Measurements from ENCODE around the gene WFDC11.
"Not testable (repeated sequence)": the region's sequence is repeated elsewhere in the genome, so short reads cannot be mapped to it uniquely, and the experiment has no call there.

The WFDC11 gene

GRCh38 chr20:45670139-45670538 lies at the start of gene WFDC11:
Gene WFDC11 (minus strand): TSS chr20:45670239. CDS start chr20:45650600, 19,639 bp downstream.
- no peak for DNase-seq (ENCODE audit: low read depth)

GRCh38 chr20:45716141-45716688 lies 46.2 kb upstream of the WFDC11 start:
- not testable (repeated sequence) for DNase-seq (ENCODE audit: low read depth)

GRCh38 chr20:45704969-45705637 lies 35.1 kb upstream of the WFDC11 start, which contains the start of gene WFDC10B:
Gene WFDC10B (minus strand): TSS chr20:45705019. CDS start chr20:45685992, 19,027 bp downstream.
- DNase-seq (ENCODE audit: low read depth) = no peak

GRCh38 chr20:45701873-45702272 lies 31.8 kb upstream of the WFDC11 start, which contains the start of gene WFDC13:
Gene WFDC13 (plus strand): TSS chr20:45702038. CDS start chr20:45702124, 86 bp downstream.
- no peak for DNase-seq (ENCODE audit: low read depth)

GRCh38 chr20:45701104-45701503 lies 31.1 kb upstream of the WFDC11 start:
- DNase-seq (ENCODE audit: low read depth) = no peak

GRCh38 chr20:45695496-45695895 lies 25.5 kb upstream of the WFDC11 start:
- DNase-seq (ENCODE audit: low read depth) = no peak

GRCh38 chr20:45693346-45693745 lies 23.3 kb upstream of the WFDC11 start:
- DNase-seq (ENCODE audit: low read depth) = not testable (repeated sequence)

GRCh38 chr20:45685896-45686295 lies 15.9 kb upstream of the WFDC11 start:
- DNase-seq (ENCODE audit: low read depth) = no peak

GRCh38 chr20:45679650-45680049 lies 9.6 kb upstream of the WFDC11 start:
- no peak for DNase-seq (ENCODE audit: low read depth)

- no peak for DNase-seq (ENCODE audit: low read depth)
These were observed 2.7 kb upstream of the WFDC11 start for GRCh38 chr20:45672765-45673164.

GRCh38 chr20:45657038-45657437 lies 13.0 kb downstream of the WFDC11 start:
- not testable (repeated sequence) for DNase-seq (ENCODE audit: low read depth)

GRCh38 chr20:45651726-45652125 lies 18.3 kb downstream of the WFDC11 start:
- not testable (repeated sequence) for DNase-seq (ENCODE audit: low read depth)

GRCh38 chr20:45649312-45649863 lies 20.7 kb downstream of the WFDC11 start:
- no peak for DNase-seq (ENCODE audit: low read depth)

- DNase-seq (ENCODE audit: low read depth) = no peak
These were observed 22.5 kb downstream of the WFDC11 start for GRCh38 chr20:45647441-45648050.

GRCh38 chr20:45646875-45647274 lies 23.2 kb downstream of the WFDC11 start:
- DNase-seq (ENCODE audit: low read depth) = no peak

GRCh38 chr20:45645869-45646268 lies 24.2 kb downstream of the WFDC11 start:
- DNase-seq (ENCODE audit: low read depth) = not testable (repeated sequence)

GRCh38 chr20:45641076-45641475 lies 29.0 kb downstream of the WFDC11 start:
- DNase-seq (ENCODE audit: low read depth) = not testable (repeated sequence)

- no peak for DNase-seq (ENCODE audit: low read depth)
These were observed 30.4 kb downstream of the WFDC11 start for GRCh38 chr20:45639687-45640086.

- no peak for DNase-seq (ENCODE audit: low read depth)
These were observed 33.5 kb downstream of the WFDC11 start for GRCh38 chr20:45636513-45636912.

GRCh38 chr20:45631184-45631583 lies 38.9 kb downstream of the WFDC11 start, which contains the start of gene WFDC9:
Gene WFDC9 (minus strand): TSS chr20:45631284. CDS start chr20:45610181, 21,103 bp downstream.
- DNase-seq (ENCODE audit: low read depth) = no peak

- DNase-seq (ENCODE audit: low read depth) = no peak
These were observed 39.7 kb downstream of the WFDC11 start for GRCh38 chr20:45630371-45630770.

GRCh38 chr20:45629496-45630100 lies 40.4 kb downstream of the WFDC11 start, which contains the start of gene WFDC10A:
Gene WFDC10A (plus strand): TSS chr20:45629739. CDS start chr20:45629814, 75 bp downstream.
- DNase-seq (ENCODE audit: low read depth) = no peak

All from HS-5 (cell line).